H9 (cell line): ENCODE results near the gene SMAD3. TPM values are rescaled to one million over a fixed set of nuclear protein-coding genes. Genes with fewer than 3 reads are reported as not detected.
A peak's percentile ranks its signal among the peaks of the same experiment; 100 is the strongest.

Experiments
- DNase-seq: peaks from one replicate; pipeline ENCODE4 v3.0.0-alpha.2; 2017
- H2AFZ ChIP-seq: one replicate; pipeline ENCODE4 v1.6.1; 2013; ENCODE audit warnings: mild to moderate bottlenecking, low read length, control low read depth, moderate library complexity
- H2AK5ac ChIP-seq: 2 replicates; pipeline ENCODE4 v1.6.1; 2013; ENCODE audit warnings: low read length, control low read depth, mixed read lengths; ENCODE audit not compliant: insufficient read length
- H2BK120ac ChIP-seq: one replicate; pipeline ENCODE4 v1.6.1; 2013; ENCODE audit warnings: low read depth, mild to moderate bottlenecking, low read length, control low read depth, inconsistent platforms; ENCODE audit not compliant: poor library complexity, severe bottlenecking
- H2BK12ac ChIP-seq: 2 replicates; pipeline ENCODE4 v1.6.1; 2013; ENCODE audit warnings: low read length, control low read depth, mixed read lengths, low read depth; ENCODE audit not compliant: insufficient read length
- H2BK15ac ChIP-seq: 2 replicates; pipeline ENCODE4 v1.6.1; 2013; ENCODE audit warnings: low read depth, low read length, control low read depth
- H2BK20ac ChIP-seq: one replicate; pipeline ENCODE4 v1.6.1; 2013; ENCODE audit warnings: low read depth, mild to moderate bottlenecking, low read length, control low read depth, inconsistent platforms; ENCODE audit not compliant: poor library complexity, severe bottlenecking
- H2BK5ac ChIP-seq: 2 replicates; pipeline ENCODE4 v1.6.1; 2013; ENCODE audit warnings: low read length, control low read depth, mixed read lengths; ENCODE audit not compliant: insufficient read length
- H3K14ac ChIP-seq: 2 replicates; pipeline ENCODE4 v1.6.1; 2013; ENCODE audit warnings: low read length, control low read depth; ENCODE audit not compliant: insufficient read depth
- H3K18ac ChIP-seq: 2 replicates; pipeline ENCODE4 v1.6.1; 2013; ENCODE audit warnings: low read depth, mild to moderate bottlenecking, mixed read lengths, low read length, control low read depth; ENCODE audit not compliant: insufficient read length
- H3K23ac ChIP-seq: 2 replicates; pipeline ENCODE4 v1.6.1; 2013; ENCODE audit warnings: low read length, control low read depth, mixed read lengths, low read depth; ENCODE audit not compliant: insufficient read length
- H3K23me2 ChIP-seq: 2 replicates; pipeline ENCODE4 v1.6.1; 2013; ENCODE audit warnings: low read depth, mild to moderate bottlenecking, mixed read lengths, low read length, control low read depth; ENCODE audit not compliant: insufficient read length, poor library complexity, severe bottlenecking
- H3K27ac ChIP-seq: 2 replicates; pipeline ENCODE4 v1.5.1; 2013; ENCODE audit warnings: low read length, control low read depth, mixed read lengths, low read depth; ENCODE audit not compliant: insufficient read length
- H3K27me3 ChIP-seq: 2 replicates; pipeline ENCODE4 v1.6.1; 2013; ENCODE audit warnings: low read length, control low read depth, inconsistent platforms; ENCODE audit not compliant: insufficient read depth
- H3K4ac ChIP-seq: 2 replicates; pipeline ENCODE4 v1.6.1; 2013; ENCODE audit warnings: low read depth, mild to moderate bottlenecking, control low read depth, inconsistent platforms, low read length, moderate library complexity
- H3K4me1 ChIP-seq: 2 replicates; pipeline ENCODE4 v1.6.1; 2013; ENCODE audit warnings: low read length, control low read depth, inconsistent platforms; ENCODE audit not compliant: insufficient read depth
- H3K4me2 ChIP-seq: 2 replicates; pipeline ENCODE4 v1.6.1; 2013; ENCODE audit warnings: low read length, control low read depth, mixed read lengths; ENCODE audit not compliant: insufficient read length, insufficient read depth
- H3K56ac ChIP-seq: 2 replicates; pipeline ENCODE4 v1.6.1; 2013; ENCODE audit warnings: low read depth, mild to moderate bottlenecking, mixed read lengths, low read length, control low read depth; ENCODE audit not compliant: insufficient read length
- H3K79me1 ChIP-seq: 2 replicates; pipeline ENCODE4 v1.6.1; 2013; ENCODE audit warnings: low read depth, mild to moderate bottlenecking, moderate library complexity, low read length, control low read depth, inconsistent platforms; ENCODE audit not compliant: insufficient read depth, poor library complexity, severe bottlenecking
- H3K79me2 ChIP-seq: 2 replicates; pipeline ENCODE4 v1.6.1; 2013; ENCODE audit warnings: low read length, control low read depth, inconsistent platforms; ENCODE audit not compliant: insufficient read depth
- H3K9ac ChIP-seq: 2 replicates; pipeline ENCODE4 v1.6.1; 2013; ENCODE audit warnings: low read length, control low read depth, mixed read lengths; ENCODE audit not compliant: insufficient read length; ENCODE audit errors: extremely low read depth
- H3K9me3 ChIP-seq: one replicate; pipeline ENCODE4 v1.6.1; 2013; ENCODE audit warnings: low read depth, low read length, inconsistent platforms; ENCODE audit not compliant: control insufficient read depth
- H3T11ph ChIP-seq: one replicate; pipeline ENCODE4 v1.6.1; 2013; ENCODE audit warnings: mild to moderate bottlenecking, low read length, control low read depth, inconsistent platforms
- H4K20me1 ChIP-seq: one replicate; pipeline ENCODE4 v1.6.1; 2013; ENCODE audit not compliant: control insufficient read depth, insufficient read length, insufficient read depth
- H4K5ac ChIP-seq: 2 replicates; pipeline ENCODE4 v1.6.1; 2013; ENCODE audit warnings: low read depth, mild to moderate bottlenecking, mixed read lengths, low read length, control low read depth; ENCODE audit not compliant: insufficient read length
- H4K8ac ChIP-seq: replicated peaks from 2 replicates; pipeline ENCODE4 v1.6.1; 2013; ENCODE audit warnings: low read length, control low read depth, mixed read lengths, low read depth; ENCODE audit not compliant: insufficient read length
- H4K91ac ChIP-seq: 2 replicates; pipeline ENCODE4 v1.6.1; 2013; ENCODE audit warnings: low read depth, mild to moderate bottlenecking, moderate library complexity, mixed read lengths, low read length, control low read depth; ENCODE audit not compliant: insufficient read length
- H3K27ac Mint-ChIP-seq, 3 experiments: 2 replicates in 2 of 3; 3 replicates in 1 of 3; pipeline ENCODE4 v1.8.0; 2020 to 2021; ENCODE audit warnings: mixed read lengths in 3 of 3, mild to moderate bottlenecking in 1 of 3, moderate library complexity in 1 of 3
- H3K27me3 Mint-ChIP-seq: 2 replicates; pipeline ENCODE4 v1.8.0; 2021; ENCODE audit warnings: low read depth, mild to moderate bottlenecking, moderate library complexity, mixed read lengths
- H3K36me3 Mint-ChIP-seq, 3 experiments: 2 replicates in 2 of 3; 3 replicates in 1 of 3; pipeline ENCODE4 v1.8.0; 2020 to 2021; ENCODE audit warnings: low read depth in 3 of 3, mixed read lengths in 3 of 3; ENCODE audit not compliant: insufficient read depth in 1 of 3
- H3K4me1 Mint-ChIP-seq, 2 experiments: 2 replicates each; pipeline ENCODE4 v1.8.0; 2020; ENCODE audit warnings: mixed read lengths in 2 of 2
- H3K4me3 Mint-ChIP-seq, 2 experiments: 2 replicates in 1 of 2; 3 replicates in 1 of 2; pipeline ENCODE4 v1.8.0; 2020 to 2021; ENCODE audit warnings: mild to moderate bottlenecking in 2 of 2, mixed read lengths in 2 of 2, moderate library complexity in 1 of 2
- H3K9me3 Mint-ChIP-seq, 2 experiments: 2 replicates in 1 of 2; 3 replicates in 1 of 2; pipeline ENCODE4 v1.8.0; 2020; ENCODE audit warnings: mild to moderate bottlenecking in 2 of 2, mixed read lengths in 2 of 2, moderate library complexity in 1 of 2
- CTCF ChIP-seq: fragments of 200-600 bp; sonication (generic); conservative IDR thresholded peaks from 3 replicates; pipeline ENCODE4 v1.8.0; 2021; ENCODE audit warnings: antibody characterized with exemption, mild to moderate bottlenecking
- WGBS: extraction: QIAGEN DNeasy Blood & Tissue Kit; methylation state at CpG from one replicate; pipeline ENCODE4 v1.1.7; 2013; ENCODE audit warnings: missing lambda C conversion rate, low lambda C conversion rate, mixed read lengths; ENCODE audit not compliant: insufficient read length; ENCODE audit errors: extremely low coverage; 5-methylcytosine and 5-hydroxymethylcytosine counted together
- total RNA-seq: library from RNA; stranded (reverse); gene quantifications from 2 replicates; pipeline ENCODE4 v1.2.1, GENCODE V29; 2021

Gene SMAD3
- total RNA-seq, 1 experiment from 2014 or later: 26.7 TPM

- Mint-ChIP-seq H3K27ac (peak overlapping the region in 1 of 3 experiments; percentile 9; a peak in 1 of 7 replicates), H3K4me3 (no peak overlapping the region), H3K9me3 (no peaks in the 10 kb centered on the region), H3K27me3 (no peaks in the 10 kb centered on the region), H3K36me3 (no peaks in the 10 kb centered on the region; a peak in 1 of 7 replicates), H3K4me1 (peaks cover 35 to 39% of the 10 kb centered on the region in 2 experiments)
- no peak overlapping the region for H2BK20ac ChIP-seq
- TF ChIP-seq CTCF: no peak
- no peak overlapping the region for H3K56ac ChIP-seq
- no peaks in the 10 kb centered on the region for H4K20me1 ChIP-seq
- no peak overlapping the region for H3K18ac ChIP-seq
- no peak overlapping the region for H4K5ac ChIP-seq
- no peaks in the 10 kb centered on the region for H3K23me2 ChIP-seq
- no peak overlapping the region for H2BK12ac ChIP-seq
- H3T11ph ChIP-seq: no peak overlapping the region
- no peak overlapping the region for H2BK15ac ChIP-seq
- WGBS: no CpG with 5 or more reads among the region's 11 CpGs
- no peak overlapping the region for H4K8ac ChIP-seq
- H3K79me2 ChIP-seq: no peaks in the 10 kb centered on the region
- no peak overlapping the region for H2AK5ac ChIP-seq
- H3K23ac ChIP-seq: no peak overlapping the region
- DNase-seq: no peak
- no peak overlapping the region for H3K14ac ChIP-seq
- no peak overlapping the region for H4K91ac ChIP-seq
- H3K9ac ChIP-seq: no peak overlapping the region
- H3K4ac ChIP-seq: no peak overlapping the region
- no peaks in the 10 kb centered on the region for H3K9me3 ChIP-seq
- no peak overlapping the region for H2BK5ac ChIP-seq
- H3K27me3 ChIP-seq: no peaks in the 10 kb centered on the region
- H2BK120ac ChIP-seq: no peak overlapping the region
- H3K27ac ChIP-seq: no peak overlapping the region
- H2AFZ ChIP-seq: no peak overlapping the region
- no peak overlapping the region for H3K4me2 ChIP-seq
- no peaks in the 10 kb centered on the region for H3K79me1 ChIP-seq
- H3K4me1 ChIP-seq: no peaks in the 10 kb centered on the region; the same call in 1 of the 2 replicates
These were observed 38.5 kb downstream of the SMAD3 start for GRCh38 chr15:67103869-67104268.
